Mucosa of descending colon (tissue), 3 donors: ENCODE measurements around the gene KIRREL3. TPM values are rescaled to one million over a fixed set of nuclear protein-coding genes. Genes with fewer than 3 reads are reported as not detected.

Experiments
- ATAC-seq: fragments of 200-7000 bp; cut with Tn5 transposase; one replicate; pipeline ENCODE4 v1.9.1; 2020; ENCODE audit warnings: mild to moderate bottlenecking, moderate library complexity
- DNase-seq, 3 donors: peaks; one replicate each; pipeline ENCODE4 v3.0.0-alpha.2; 2020
- H3K36me3 ChIP-seq: fragments of 200-600 bp; one replicate; pipeline ENCODE4 v1.8.0; 2021; ENCODE audit warnings: low read depth, mild to moderate bottlenecking
- H3K4me1 ChIP-seq: fragments of 200-600 bp; one replicate; pipeline ENCODE4 v1.8.0; 2021; ENCODE audit warnings: low read depth, mild to moderate bottlenecking
- H3K4me3 ChIP-seq: fragments of 200-600 bp; one replicate; pipeline ENCODE4 v1.8.0; 2021; ENCODE audit warnings: mild to moderate bottlenecking
- H3K9me3 ChIP-seq: fragments of 200-600 bp; one replicate; pipeline ENCODE4 v1.8.0; 2021; ENCODE audit warnings: mild to moderate bottlenecking
- CTCF ChIP-seq: fragments of 200-600 bp; IDR thresholded peaks from one replicate; pipeline ENCODE4 v1.8.0; 2022; ENCODE audit warnings: antibody characterized with exemption, mild to moderate bottlenecking
- intact Hi-C, 2 donors: fragments of 100-400 bp; cut with DNase I in 1 of 2; cut with micrococcal nuclease in 1 of 2; formaldehyde crosslinking; loops; one replicate each; pipeline versions ENCODE4 v1.11.0 to v1.11.1; 2022; cut with DNase I, micrococcal nuclease
- total RNA-seq, 3 donors: library from RNA; stranded (reverse); fragmentation: NEBNext Ultra II Directional in 2 of 3; extraction: Animal tissue kit (Norgen Biotek cat#: 25700) in 2 of 3; gene quantifications; one replicate each; pipeline versions ENCODE4 v1.2.1 to v1.2.4, GENCODE V29; 2021 to 2023
- donor health status: DM: no; HTN: no; CAD: no; lungs with moderate emphysema.
- donor health status: DM: no; HTN: no; CAD: no.
- donor health status: DM: no; HTN: yes; CAD: no.

KIRREL3 gene
- total RNA-seq, 3 donors from 2014 or later: 0.23 to 2.4 (median 0.70) TPM

GRCh38 chr11:126992065-126992803 is 8.3 kb downstream of the KIRREL3 start:
- DNase-seq (no peak), ATAC-seq (no peak)
- Histone ChIP-seq H3K4me3 (no peak overlapping the region), H3K36me3 (no peaks in the 10 kb centered on the region), H3K4me1 (no peaks in the 10 kb centered on the region), H3K9me3 (no peaks in the 10 kb centered on the region)
- TF ChIP-seq CTCF: no peak
- intact Hi-C loops: loop anchor here (5.0 to 10.0 kb wide), 2 partner anchors 280 to 547 kb away; no protein-coding TSS in a partner anchor

- ATAC-seq (no peak), DNase-seq (no peak)
- no peak for TF ChIP-seq CTCF
- Histone ChIP-seq H3K36me3 (no peaks in the 10 kb centered on the region), H3K9me3 (no peaks in the 10 kb centered on the region), H3K4me1 (no peaks in the 10 kb centered on the region), H3K4me3 (no peak overlapping the region)
- intact Hi-C loops: loop anchor here (5.0 to 10.0 kb wide), 2 partner anchors 279 to 547 kb away; no protein-coding TSS in a partner anchor
Measured at GRCh38 chr11:126991596-126991995, 9.0 kb downstream of the KIRREL3 start.

GRCh38 chr11:126990716-126991480 is 9.7 kb downstream of the KIRREL3 start:
- DNase-seq (no peak), ATAC-seq (no peak)
- no peak for TF ChIP-seq CTCF
- Histone ChIP-seq H3K9me3 (no peaks in the 10 kb centered on the region), H3K4me1 (no peaks in the 10 kb centered on the region), H3K36me3 (no peaks in the 10 kb centered on the region), H3K4me3 (no peak overlapping the region)
- intact Hi-C loops: loop anchor here (5.0 to 10.0 kb wide), 2 partner anchors 279 to 546 kb away; no protein-coding TSS in a partner anchor

GRCh38 chr11:126989942-126990715 is 10.4 kb downstream of the KIRREL3 start:
- Histone ChIP-seq H3K36me3 (no peaks in the 10 kb centered on the region), H3K4me3 (no peak overlapping the region), H3K4me1 (no peaks in the 10 kb centered on the region), H3K9me3 (no peaks in the 10 kb centered on the region)
- peak; percentile 91 for TF ChIP-seq CTCF
- DNase-seq: peak; percentile 62 to 80 (median 78)
- intact Hi-C loops: loop anchor here (5.0 to 10.0 kb wide), 3 partner anchors 275 to 545 kb away; no protein-coding TSS in a partner anchor
- peak; percentile 86 for ATAC-seq

- Histone ChIP-seq H3K36me3 (no peaks in the 10 kb centered on the region), H3K4me3 (no peak overlapping the region), H3K9me3 (no peaks in the 10 kb centered on the region), H3K4me1 (no peaks in the 10 kb centered on the region)
- DNase-seq (no peak), ATAC-seq (no peak)
- intact Hi-C loops: loop anchor here in 1 of 2 donors (10.0 kb wide), 1 partner anchor 274 kb away; no protein-coding TSS in a partner anchor
- no peak for TF ChIP-seq CTCF
Measured at GRCh38 chr11:126988655-126989054, 11.9 kb downstream of the KIRREL3 start.
